IMR-90 (cell line): ENCODE results near the gene UBE2K. TPM values are rescaled to one million over a fixed set of nuclear protein-coding genes. Genes with fewer than 3 reads are reported as not detected.
A peak's percentile ranks its signal among the peaks of the same experiment; 100 is the strongest.
"Not testable (repeated sequence)": the region's sequence is repeated elsewhere in the genome, so short reads cannot be mapped to it uniquely, and the experiment has no call there.

ENCODE experiments used
- ATAC-seq: fragments of 200-7000 bp; cut with Tn5 transposase; 2 replicates; pipeline ENCODE4 v1.9.1; 2020; ENCODE audit warnings: low read depth, mild to moderate bottlenecking, moderate library complexity
- BruUV-seq: library from RNA; stranded (reverse); fragments of 400-500 nt; replicated peaks from 2 replicates; lab custom pipeline; 2021; lab: Mats Ljungman, UMichigan
- CTCF ChIA-PET: fragments of 300-600 bp; formaldehyde crosslinking; extraction: SDS; loops from one replicate; lab custom pipeline; 2021; ENCODE audit warnings: antibody characterized with exemption; lab: Yijun Ruan, JAX
- POLR2A ChIA-PET: fragments of 300-600 bp; sonication (Branson Sonifier 250); formaldehyde crosslinking; loops from one replicate; lab custom pipeline; 2022; ENCODE audit warnings: antibody characterized with exemption; ENCODE audit not compliant: unreplicated experiment; lab: Charles Lee
- DNase-seq: peaks from one replicate; pipeline ENCODE4 v3.0.0; 2013
- H2AFZ ChIP-seq: replicated peaks from 2 replicates; pipeline ENCODE3; 2013; ENCODE audit warnings: low read length, mild to moderate bottlenecking; ENCODE audit not compliant: poor library complexity
- H2AK5ac ChIP-seq: 2 replicates; pipeline ENCODE4 v1.6.1; 2013; ENCODE audit warnings: low read depth, low read length, inconsistent platforms
- H2AK9ac ChIP-seq: replicated peaks from 2 replicates; pipeline ENCODE3; 2013; ENCODE audit warnings: mild to moderate bottlenecking, low read depth, low read length, moderate library complexity; ENCODE audit not compliant: poor library complexity
- H2BK120ac ChIP-seq: 2 replicates; pipeline ENCODE4 v1.6.1; 2013; ENCODE audit warnings: low read depth, low read length, inconsistent platforms
- H2BK15ac ChIP-seq: 3 replicates; pipeline ENCODE4 v1.6.1; 2013; ENCODE audit warnings: low read depth, low read length, inconsistent platforms
- H2BK20ac ChIP-seq: 2 replicates; pipeline ENCODE4 v1.6.1; 2013; ENCODE audit warnings: low read depth, mild to moderate bottlenecking, inconsistent platforms, low read length, moderate library complexity
- H2BK5ac ChIP-seq: 2 replicates; pipeline ENCODE4 v1.6.1; 2013; ENCODE audit warnings: mild to moderate bottlenecking, low read depth, low read length, inconsistent platforms; ENCODE audit not compliant: poor library complexity, severe bottlenecking
- H3K14ac ChIP-seq: replicated peaks from 2 replicates; pipeline ENCODE4 v1.6.1; 2013; ENCODE audit warnings: low read depth, low read length, inconsistent platforms
- H3K18ac ChIP-seq: 2 replicates; pipeline ENCODE4 v1.6.1; 2013; ENCODE audit warnings: low read depth, low read length, control low read depth
- H3K23ac ChIP-seq: 2 replicates; pipeline ENCODE4 v1.6.1; 2013; ENCODE audit warnings: low read depth, low read length, inconsistent platforms
- H3K27ac ChIP-seq: 2 replicates; pipeline ENCODE4 v1.5.1; 2013; ENCODE audit warnings: mild to moderate bottlenecking, control low read depth, low read length; ENCODE audit not compliant: insufficient read depth
- H3K27me3 ChIP-seq: 2 replicates; pipeline ENCODE4 v1.6.1; 2013; ENCODE audit warnings: low read length; ENCODE audit not compliant: control insufficient read depth, insufficient read depth
- H3K36me3 ChIP-seq: 2 replicates; pipeline ENCODE4 v1.6.1; 2013; ENCODE audit warnings: low read length, mixed read lengths; ENCODE audit not compliant: control insufficient read depth, insufficient read depth
- H3K4ac ChIP-seq: 2 replicates; pipeline ENCODE4 v1.6.1; 2013; ENCODE audit warnings: low read depth, low read length, inconsistent platforms
- H3K4me1 ChIP-seq: 2 replicates; pipeline ENCODE4 v1.6.1; 2013; ENCODE audit warnings: low read length, mixed read lengths; ENCODE audit not compliant: control insufficient read depth, insufficient read depth
- H3K4me2 ChIP-seq: 2 replicates; pipeline ENCODE4 v1.6.1; 2013; ENCODE audit warnings: low read depth, mild to moderate bottlenecking, control low read depth, low read length, moderate library complexity
- H3K4me3 ChIP-seq: 2 replicates; pipeline ENCODE4 v1.5.1; 2013; ENCODE audit warnings: low read depth, mild to moderate bottlenecking, control low read depth, low read length, moderate library complexity; ENCODE audit not compliant: insufficient read depth
- H3K56ac ChIP-seq: 2 replicates; pipeline ENCODE4 v1.6.1; 2013; ENCODE audit warnings: low read length, inconsistent platforms; ENCODE audit not compliant: insufficient read depth; ENCODE audit errors: extremely low read depth
- H3K79me1 ChIP-seq, 2 experiments: 2 replicates each; pipeline ENCODE4 v1.6.1; 2013; ENCODE audit warnings: low read length in 2 of 2, inconsistent platforms in 1 of 2, low read depth in 1 of 2
- H3K9ac ChIP-seq: 2 replicates; pipeline ENCODE4 v1.6.1; 2013; ENCODE audit warnings: low read depth, low read length, control low read depth
- H3K9me1 ChIP-seq: 2 replicates; pipeline ENCODE4 v1.6.1; 2013; ENCODE audit warnings: low read length, inconsistent platforms; ENCODE audit not compliant: insufficient read depth
- H3K9me3 ChIP-seq: 2 replicates; pipeline ENCODE4 v1.6.1; 2013; ENCODE audit warnings: low read length; ENCODE audit not compliant: control insufficient read depth, insufficient read depth
- H4K20me1 ChIP-seq: 2 replicates; pipeline ENCODE4 v1.6.1; 2013; ENCODE audit warnings: low read length, inconsistent platforms; ENCODE audit not compliant: insufficient read depth
- H4K5ac ChIP-seq: 2 replicates; pipeline ENCODE4 v1.6.1; 2013; ENCODE audit warnings: mild to moderate bottlenecking, low read depth, low read length, control low read depth
- H4K8ac ChIP-seq, 2 experiments: 2 replicates each; pipeline ENCODE4 v1.6.1; 2013; ENCODE audit warnings: low read depth in 2 of 2, low read length in 2 of 2, control low read depth in 1 of 2, inconsistent platforms in 1 of 2
- H4K91ac ChIP-seq: 2 replicates; pipeline ENCODE4 v1.6.1; 2013; ENCODE audit warnings: low read depth, low read length, inconsistent platforms; ENCODE audit not compliant: insufficient read depth
- WGBS, 2 experiments: methylation state at CpG; one replicate each; pipeline versions ENCODE4 v1.1.5 to v1.1.7; 2013; ENCODE audit warnings: missing lambda C conversion rate in 2 of 2; ENCODE audit not compliant: insufficient read length in 1 of 2; ENCODE audit errors: extremely low coverage in 2 of 2; 5-methylcytosine and 5-hydroxymethylcytosine counted together
- dilution Hi-C: fragments of 300-500 bp; cut with HindIII; formaldehyde crosslinking; loops from one replicate; pipeline ENCODE4 v1.14.3; 2018; ENCODE audit warnings: low sequenced_read_pairs; ENCODE audit not compliant: unreplicated experiment
- in situ Hi-C: fragments of 300-500 bp; cut with MboI; formaldehyde crosslinking; loops from 3 replicates; pipeline ENCODE4 v1.14.3; 2019; ENCODE audit warnings: low sequenced_read_pairs, inconsistent platforms, mixed read lengths
- intact Hi-C: fragments of 100-400 bp; cut with micrococcal nuclease; formaldehyde crosslinking; loops from 2 replicates; pipeline ENCODE4 v1.10.0; 2022
- polyA plus RNA-seq, 3 experiments: library from polyadenylated mRNA; depleted of rRNA; stranded (reverse); fragments of >200 nt; gene quantifications; 2 replicates each; pipeline ENCODE4 v1.2.3, GENCODE V29; 2012; ENCODE audit warnings: low replicate concordance in 1 of 3
- total RNA-seq: library from RNA; depleted of rRNA; stranded (reverse); fragments of >200 nt; gene quantifications from 2 replicates; pipeline ENCODE4 v1.2.3, GENCODE V29; 2012

UBE2K gene
- total and polyA plus RNA-seq, 2 of the 4 experiments (the other 2 are of a cell fraction), result 17.7 to 44.8 TPM

GRCh38 chr4:39651586-39651985, 46.4 kb upstream of the UBE2K start:
- H4K91ac ChIP-seq, H3K23ac ChIP-seq, H3K79me1 ChIP-seq, in situ Hi-C loops, H4K5ac ChIP-seq, BruUV-seq, H2AK5ac ChIP-seq, H3K27me3 ChIP-seq, H2BK5ac ChIP-seq, dilution Hi-C loops, H3K27ac ChIP-seq, H2BK20ac ChIP-seq, H3K56ac ChIP-seq, H3K4me1 ChIP-seq, intact Hi-C loops, H3K14ac ChIP-seq, H3K9me3 ChIP-seq, H2AK9ac ChIP-seq, ATAC-seq, H3K4ac ChIP-seq, H3K36me3 ChIP-seq, H2AFZ ChIP-seq, H4K20me1 ChIP-seq, POLR2A ChIA-PET, H3K18ac ChIP-seq, CTCF ChIA-PET, H4K8ac ChIP-seq, H3K9ac ChIP-seq, H3K4me2 ChIP-seq, H3K4me3 ChIP-seq, H2BK15ac ChIP-seq, H2BK120ac ChIP-seq, H3K9me1 ChIP-seq: not testable (repeated sequence)
- 80% methylated on average over 1 of the region's 4 CpGs; no CpG with 5 or more reads in 1 of the 2 experiments for WGBS, 2 experiments
- peak; percentile 6 for DNase-seq
